ENCODE data around the gene UIMC1.

Gene UIMC1

GRCh38 chr5:176902102-176902814, 104.3 kb downstream of the UIMC1 start:
- DNase-seq (ENCODE audit: low read depth): no peak

GRCh38 chr5:176901260-176902101, 105.1 kb downstream of the UIMC1 start:
- no peak for DNase-seq (ENCODE audit: low read depth)

DNA sequence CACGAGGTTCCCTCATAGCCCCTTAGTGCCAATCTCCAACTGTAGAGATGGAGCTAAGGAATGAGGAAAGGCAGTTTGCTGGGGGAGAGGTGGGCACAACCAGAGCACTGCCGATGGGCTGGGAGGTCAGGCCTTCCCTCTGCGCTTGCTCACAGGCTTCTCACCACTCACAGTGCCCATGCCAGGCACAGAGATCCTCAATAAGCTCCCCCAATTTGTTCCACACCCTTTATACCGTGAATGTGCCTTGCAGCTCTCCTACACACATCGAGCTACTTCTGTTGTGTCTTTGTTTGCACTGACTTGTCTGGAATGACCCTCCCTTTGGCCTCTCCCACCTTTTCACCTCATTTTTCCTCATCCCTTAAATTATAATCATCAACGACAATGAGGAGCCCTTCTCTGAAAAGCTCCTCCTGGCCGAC, 105.8 kb downstream of the UIMC1 start:
- DNase-seq (ENCODE audit: low read depth): no peak

DNA sequence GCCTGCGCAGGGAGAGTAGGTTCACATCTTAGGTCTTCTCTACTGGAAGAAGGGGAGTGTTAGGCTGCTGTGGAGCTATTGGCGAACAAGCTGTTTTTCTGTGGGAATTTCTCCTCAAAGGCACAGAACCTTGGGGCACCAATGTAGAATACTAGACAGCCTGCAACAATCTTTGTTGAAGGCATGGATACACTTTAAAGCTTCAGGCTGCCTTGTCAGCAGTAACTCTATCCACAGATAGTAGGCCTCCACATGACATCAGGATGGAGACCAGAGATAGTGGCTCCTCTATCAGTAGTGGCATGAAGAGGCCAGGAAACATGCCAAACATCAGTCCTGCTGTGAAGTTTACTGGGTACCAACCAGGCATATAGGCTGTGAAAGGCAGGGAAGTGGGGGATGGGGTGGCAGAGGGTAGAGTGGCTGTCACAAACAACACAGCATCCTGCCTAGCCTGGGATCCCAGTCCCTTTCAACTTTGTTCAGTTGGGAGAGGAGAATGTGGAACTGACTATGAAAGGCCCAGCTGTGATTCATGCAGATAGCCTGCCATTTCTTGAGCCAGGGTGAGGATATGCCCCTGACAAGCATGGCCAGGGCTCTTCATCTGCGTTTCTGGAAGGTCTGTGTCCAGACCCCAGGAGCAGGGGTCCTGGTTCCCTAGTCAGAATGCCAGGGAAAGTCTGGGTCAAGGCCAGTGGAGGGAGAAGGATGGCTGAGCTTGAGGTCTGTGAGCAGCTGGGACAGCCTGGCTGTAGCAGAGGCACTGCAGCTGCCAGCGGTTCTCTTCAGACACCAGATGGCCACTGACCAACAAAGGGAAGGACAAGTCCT, 106.4 kb downstream of the UIMC1 start:
- no peak for DNase-seq (ENCODE audit: low read depth)

DNA sequence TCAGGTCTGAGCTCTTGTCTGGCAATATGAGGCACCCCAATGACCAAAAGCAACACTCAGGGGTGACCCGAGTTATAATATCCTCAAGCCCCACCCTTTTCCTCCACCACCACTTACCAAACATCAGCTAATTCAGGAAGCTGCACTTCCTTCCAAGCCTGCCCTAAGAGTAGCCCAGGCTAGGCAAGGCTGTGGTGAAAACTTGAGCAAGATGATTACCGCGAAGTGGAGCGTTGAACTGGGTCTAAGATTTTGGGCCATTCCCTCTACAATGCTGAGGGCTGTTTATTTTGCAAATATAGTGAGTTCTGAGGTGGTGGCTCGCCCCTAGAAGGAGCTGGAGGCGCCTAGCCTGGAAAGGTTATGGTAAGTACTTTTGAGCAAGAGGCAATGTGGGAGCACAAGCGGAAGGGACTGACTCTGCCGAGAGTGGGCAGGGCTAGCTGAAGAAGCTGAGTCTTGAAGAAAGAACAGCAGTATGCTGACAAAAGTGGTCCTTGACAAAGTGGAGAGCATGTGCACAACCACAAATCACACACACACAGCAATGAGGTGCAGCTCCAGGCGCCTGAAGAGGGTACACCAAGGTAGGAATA, 107.2 kb downstream of the UIMC1 start, which contains the start of gene HK3:
TSS of gene HK3 (minus strand) at position 51 of the 596 bp plus-strand sequence. CDS start 3,187 bp downstream, outside the sequence.
- DNase-seq (ENCODE audit: low read depth): no peak

- DNase-seq (ENCODE audit: low read depth): no peak
Observed at GRCh38 chr5:176897263-176897662, 109.3 kb downstream of the UIMC1 start.

GRCh38 chr5:176895831-176896230, 110.7 kb downstream of the UIMC1 start:
- no peak for DNase-seq (ENCODE audit: low read depth)

DNA sequence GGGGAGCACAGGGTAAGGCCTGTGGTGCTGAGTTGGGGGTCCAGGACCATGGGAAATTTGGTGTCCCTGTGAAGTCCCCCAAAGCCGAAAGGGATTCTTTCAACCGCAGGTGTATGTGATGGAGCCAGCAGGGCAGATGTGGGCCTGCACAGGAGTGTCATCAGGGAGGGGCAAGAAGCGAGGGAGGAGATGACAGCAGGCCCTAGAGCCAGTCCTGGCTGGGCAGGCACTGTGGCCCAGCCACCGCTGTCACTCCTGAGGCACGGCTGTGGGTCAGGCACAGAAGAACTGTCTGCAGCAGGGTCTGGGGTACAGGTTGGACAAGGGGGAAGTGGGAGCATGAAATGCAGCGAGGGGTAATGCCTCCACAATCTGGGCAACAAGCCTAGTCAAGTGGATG, 112.3 kb downstream of the UIMC1 start:
- DNase-seq (ENCODE audit: low read depth): no peak

DNA sequence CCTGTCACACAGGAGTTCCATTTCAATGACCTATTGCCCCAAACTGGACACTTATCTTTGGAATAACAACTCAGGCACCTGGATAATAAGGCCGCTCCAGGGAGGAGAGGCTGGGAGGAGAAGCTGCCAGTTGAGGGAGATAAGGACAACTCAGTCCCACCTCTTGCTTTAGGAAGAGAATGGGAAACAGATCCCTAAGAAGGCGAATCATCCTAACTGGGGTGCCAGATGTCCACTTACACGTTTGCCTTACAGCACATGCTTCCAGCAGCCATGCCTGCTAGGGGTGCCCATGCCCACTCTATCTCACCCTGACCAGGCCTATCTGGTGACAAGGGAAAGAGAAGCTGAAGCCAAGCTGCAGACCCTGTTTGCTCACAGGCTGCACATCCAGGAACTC, 113.9 kb downstream of the UIMC1 start:
- no peak for DNase-seq (ENCODE audit: low read depth)

GRCh38 chr5:176891331-176891958, 115.1 kb downstream of the UIMC1 start:
- DNase-seq (ENCODE audit: low read depth): no peak

DNA sequence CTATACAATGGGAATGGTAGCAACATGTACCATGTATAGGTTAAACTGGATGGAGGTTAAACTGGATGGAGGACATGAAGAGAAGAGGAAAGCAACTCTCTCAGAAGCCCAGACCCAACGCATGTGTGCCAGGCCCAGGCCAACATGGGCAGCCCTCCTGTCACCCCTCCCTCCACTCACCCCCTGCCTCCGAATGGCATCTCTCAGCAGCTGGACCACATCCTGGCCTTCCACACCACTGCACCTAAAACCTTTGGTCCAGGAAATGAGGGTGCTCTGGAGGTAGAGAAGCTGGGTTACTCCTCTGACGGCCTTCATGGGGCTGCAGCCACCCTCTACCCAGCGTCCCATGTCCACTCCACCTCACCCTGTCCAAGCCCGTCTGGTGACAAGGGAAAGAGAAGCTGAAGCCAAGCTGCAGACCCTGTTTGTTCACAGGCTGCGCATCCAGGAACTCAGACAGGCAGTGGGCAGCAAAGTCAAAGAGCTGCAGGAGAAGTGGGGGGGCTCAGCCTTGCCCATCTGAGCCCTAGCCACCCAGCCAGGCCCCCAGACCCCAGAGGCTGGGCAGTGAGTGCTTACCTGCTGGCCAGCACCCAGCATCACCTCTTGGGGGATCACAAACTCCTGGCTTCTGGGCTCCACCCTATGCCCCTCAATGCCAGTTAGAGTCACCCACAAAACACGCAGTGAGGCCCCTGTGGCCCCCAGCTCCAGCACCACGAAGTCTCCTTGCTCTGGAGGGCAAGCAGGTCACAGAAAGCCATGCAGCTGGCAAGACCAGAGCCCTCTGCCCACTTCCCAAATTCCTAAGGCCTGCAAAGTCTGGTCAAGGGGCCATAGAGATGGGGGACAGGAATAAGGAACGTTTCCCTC, 115.9 kb downstream of the UIMC1 start:
- no peak for DNase-seq (ENCODE audit: low read depth)

DNA sequence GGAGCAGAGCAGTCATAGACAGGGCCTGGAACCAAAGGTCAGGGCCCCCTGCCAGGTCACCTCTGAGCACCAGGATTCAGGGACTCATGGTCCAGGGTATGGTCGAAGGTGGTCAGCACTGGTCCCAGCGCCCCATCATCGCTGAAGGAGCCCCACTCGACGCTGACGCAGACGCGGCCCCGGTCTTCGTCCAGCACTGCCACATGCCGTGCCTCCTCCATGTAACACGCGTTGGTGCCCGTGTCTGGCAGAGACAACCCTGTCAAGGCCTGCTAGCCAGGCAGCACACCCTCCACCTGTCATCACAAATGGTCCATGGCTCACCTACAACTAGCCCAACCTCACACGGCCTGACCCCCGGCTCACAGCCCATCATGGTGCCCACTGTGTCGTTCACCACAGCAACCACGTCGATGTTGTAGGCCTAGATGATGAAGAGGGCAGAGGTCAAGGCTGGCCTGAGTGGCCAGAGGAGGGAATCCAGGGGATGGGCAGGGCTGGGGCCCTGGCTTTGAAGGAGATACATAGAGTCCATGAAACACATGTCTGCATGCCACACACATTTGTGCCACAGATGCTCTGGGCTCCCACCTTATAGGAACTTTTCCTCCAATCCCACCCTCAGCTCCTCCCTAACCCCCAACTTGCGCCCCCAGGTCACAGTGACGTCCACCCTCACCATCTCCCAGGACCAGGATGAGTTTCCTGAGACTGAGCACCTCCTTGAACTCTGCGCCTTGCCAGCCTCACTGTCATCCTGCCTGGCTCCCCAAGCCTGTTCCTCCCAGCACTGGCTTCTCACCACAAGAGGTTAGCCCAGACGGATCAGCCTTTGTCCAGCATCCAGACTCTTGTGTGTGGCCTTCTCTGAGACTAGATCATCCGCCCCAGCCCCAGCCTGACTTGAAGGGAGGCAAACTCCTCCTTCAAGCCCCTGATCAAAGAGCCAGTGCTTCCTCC, 117.0 kb downstream of the UIMC1 start:
- DNase-seq (ENCODE audit: low read depth): no peak

DNA sequence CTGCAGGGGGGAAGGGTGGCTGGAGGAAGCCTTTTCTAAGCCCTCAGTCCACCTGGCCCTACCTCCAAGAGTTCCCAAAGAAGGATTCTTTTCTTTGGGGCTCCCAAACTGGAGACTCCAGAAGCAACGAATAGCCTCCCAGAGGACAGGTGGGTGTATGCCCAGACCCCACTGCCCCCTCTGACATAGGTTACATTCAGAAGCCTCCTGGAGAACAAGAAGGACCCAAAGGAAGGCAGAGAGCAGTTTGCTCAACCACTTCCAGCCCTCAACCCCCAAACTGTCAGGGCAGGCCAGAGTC, 117.8 kb downstream of the UIMC1 start:
- no peak for DNase-seq (ENCODE audit: low read depth)

- DNase-seq (ENCODE audit: low read depth): no peak
Observed at GRCh38 chr5:176888016-176888864, 118.3 kb downstream of the UIMC1 start.

- no peak for DNase-seq (ENCODE audit: low read depth)
Observed at GRCh38 chr5:176887252-176887849, 119.2 kb downstream of the UIMC1 start.

DNA sequence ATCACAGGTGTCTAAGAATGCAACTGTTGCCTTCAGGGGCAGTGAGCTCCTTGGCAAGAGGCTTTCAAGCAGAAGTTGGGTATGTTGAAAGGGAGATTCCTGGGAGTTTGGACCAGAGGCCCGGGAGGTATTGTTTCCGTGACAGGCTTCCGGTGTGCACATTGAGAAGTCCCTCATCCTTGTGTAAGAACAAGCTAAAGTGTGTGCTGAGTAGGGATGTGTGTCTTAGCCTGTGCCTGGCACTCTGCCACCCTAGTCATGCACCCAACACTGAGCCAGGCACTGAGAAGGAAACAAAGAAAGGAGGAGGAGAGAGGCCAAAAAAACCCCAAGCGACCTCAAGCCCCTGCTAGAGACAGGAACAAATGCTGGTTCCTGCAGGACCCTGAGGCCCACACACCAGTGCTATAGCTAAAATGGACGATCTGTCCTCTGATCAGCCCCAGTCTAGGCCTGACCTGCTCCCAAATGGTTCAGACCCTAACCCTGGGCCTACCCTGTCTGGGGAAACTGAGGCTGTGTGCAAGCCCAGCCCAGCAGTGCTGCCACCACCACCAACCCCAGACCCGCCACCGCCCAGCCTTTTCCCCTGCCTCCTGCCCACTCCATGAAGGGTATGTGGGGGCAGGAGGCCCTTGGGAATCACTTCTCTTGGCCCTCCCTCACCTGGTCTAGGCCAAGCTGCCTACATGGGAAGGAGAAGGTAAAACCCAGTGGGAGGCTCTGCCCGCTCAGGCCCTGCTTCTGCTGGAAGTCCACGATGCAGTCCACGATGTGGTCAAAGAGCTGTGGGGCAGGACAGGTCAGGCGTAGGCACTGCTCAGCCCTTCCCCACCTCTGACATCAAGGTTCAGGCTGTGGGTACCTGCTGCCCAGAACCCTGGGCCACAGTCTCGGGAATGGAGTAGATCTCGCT, 120.0 kb downstream of the UIMC1 start:
- no peak for DNase-seq (ENCODE audit: low read depth)

DNA sequence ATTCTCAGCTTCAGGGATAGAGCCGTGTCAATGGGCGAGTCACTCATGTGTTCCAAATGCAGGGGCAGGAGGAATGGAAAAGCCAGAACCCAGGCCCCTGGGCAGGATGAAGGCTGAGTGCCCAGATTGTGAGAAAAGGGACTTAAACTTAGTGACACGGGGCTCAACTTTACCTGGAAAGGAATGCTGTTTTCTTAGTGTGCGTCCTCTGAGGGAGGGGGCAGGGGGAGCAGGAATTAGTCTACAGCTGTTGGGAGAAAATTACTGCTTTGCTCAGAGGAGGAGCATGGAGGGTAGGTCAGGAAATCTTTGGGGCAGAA, 122.0 kb downstream of the UIMC1 start:
- DNase-seq (ENCODE audit: low read depth): no peak

Measured in activated T-helper 9 cell treated with anti-CD3 and anti-CD28 coated beads, Interleukin-2, amount 50 U/mL, for 16 hours (primary cell).